NCI-H1694 treated with DMSO at 0.1 percent for 48 hours (cell line): ENCODE measurements around the gene ERICH2.

Experiments used
- DNase-seq: peaks from one replicate; lab custom pipeline; 2025; lab: John Stamatoyannopoulos, UW

The ERICH2 gene

DNA sequence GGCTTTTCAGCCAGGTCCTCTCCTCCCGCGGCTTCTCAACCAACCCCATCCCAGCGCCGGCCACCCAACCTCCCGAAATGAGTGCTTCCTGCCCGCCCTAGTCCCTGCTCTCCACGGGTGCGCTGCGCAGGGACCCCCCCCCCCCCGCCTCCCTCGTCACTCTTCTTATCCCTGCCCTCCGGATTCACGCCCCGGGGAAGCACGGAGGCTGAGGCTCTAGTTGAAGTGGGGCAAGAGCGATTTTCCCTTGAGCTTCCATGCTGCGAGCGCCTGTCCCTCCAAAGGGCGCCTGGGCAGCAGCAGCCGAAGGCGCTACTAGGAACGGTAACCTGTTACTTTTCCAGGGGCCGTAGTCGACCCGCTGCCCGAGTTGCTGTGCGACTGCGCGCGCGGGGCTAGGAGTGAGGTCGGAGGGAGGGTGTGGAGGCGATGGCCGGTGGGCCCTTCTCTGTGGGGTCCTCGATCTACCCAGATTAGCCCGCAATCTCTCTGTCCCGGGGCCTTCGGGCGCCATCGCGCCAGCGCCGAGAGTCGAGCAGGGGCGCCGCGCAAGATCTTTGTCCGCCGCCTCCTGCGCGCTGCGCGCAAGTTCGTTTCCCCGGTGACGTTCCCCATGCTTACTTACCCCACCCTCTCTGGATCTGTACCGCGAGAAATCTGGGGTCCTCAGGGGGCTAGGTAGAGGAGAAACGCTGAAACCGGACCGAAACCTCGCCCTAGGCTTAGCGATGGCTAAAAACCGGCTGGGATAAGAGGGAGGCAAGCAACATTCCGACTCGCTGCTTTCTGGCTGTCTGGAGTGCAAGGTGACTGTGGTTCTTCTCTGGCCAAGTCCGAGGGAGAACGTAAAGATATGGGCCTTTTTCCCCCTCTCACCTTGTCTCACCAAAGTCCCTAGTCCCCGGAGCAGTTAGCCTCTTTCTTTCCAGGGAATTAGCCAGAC is 47.2 kb downstream of the ERICH2 start:
- DNase-seq: peak; percentile 11

DNA sequence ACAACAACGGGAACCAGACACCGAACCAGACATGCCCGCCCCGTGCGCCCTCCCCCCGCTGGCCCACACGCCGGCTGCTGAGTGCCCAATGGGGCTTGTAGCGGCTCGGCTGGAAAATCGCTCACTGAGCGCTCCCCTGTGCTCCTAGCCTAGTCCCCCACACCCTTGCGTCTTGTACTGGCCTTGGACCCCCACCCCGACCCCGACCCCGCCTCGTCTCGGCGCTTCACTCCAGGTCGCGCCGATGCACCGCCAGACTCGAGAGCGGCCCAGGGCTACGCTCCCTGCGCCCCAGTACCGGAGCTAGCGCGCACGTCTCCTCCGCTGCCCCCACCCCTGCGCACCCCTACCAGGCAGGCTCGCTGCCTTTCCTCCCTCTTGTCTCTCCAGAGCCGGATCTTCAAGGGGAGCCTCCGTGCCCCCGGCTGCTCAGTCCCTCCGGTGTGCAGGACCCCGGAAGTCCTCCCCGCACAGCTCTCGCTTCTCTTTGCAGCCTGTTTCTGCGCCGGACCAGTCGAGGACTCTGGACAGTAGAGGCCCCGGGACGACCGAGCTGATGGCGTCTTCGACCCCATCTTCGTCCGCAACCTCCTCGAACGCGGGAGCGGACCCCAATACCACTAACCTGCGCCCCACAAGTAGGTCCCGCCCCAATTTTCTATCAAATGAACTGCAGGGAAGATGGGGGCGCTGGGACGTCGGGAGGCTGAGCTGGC is 48.0 kb downstream of the ERICH2 start:
- DNase-seq: no peak

GRCh38 chr2:170818752-170819470 is 48.7 kb downstream of the ERICH2 start:
- no peak for DNase-seq

GRCh38 chr2:170819680-170820664 is 49.8 kb downstream of the ERICH2 start:
- no peak for DNase-seq

DNA sequence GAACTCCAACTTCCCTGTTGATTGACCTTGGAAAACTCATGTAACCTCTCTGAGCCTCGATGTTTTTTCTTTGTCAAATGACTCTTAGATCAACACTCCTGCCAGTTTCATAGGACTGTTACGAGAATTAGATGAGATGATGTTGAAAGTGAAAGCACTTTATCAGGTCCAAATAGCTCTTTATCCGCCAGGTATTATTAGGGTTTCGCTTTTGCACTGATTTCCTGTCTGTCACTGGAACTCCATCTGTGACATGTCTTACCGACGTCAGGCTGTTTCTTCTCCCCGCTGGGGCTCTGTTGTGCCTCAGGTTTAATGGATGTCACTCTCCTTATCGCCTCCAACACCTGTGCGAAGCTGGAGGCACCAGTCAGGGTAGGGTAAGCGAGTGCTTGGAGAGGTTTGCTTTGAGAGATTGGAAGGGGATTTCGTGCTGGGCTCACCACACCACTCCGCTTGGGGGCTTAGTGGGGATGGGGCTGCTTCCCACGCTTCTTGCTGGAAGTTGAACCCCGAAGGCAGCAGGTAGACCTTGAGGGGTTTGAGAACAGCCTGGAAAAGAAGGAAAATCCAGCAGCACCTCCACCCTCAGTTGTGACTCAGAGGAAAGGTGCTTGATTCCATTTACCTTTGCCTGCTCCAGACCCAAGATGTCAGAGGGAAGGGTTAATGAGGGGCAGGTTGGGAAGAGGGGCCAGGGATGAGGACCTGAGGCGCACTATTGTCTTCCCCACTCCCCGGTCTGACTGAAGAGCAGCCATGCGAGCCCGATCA is 50.8 kb downstream of the ERICH2 start:
- no peak for DNase-seq

DNA sequence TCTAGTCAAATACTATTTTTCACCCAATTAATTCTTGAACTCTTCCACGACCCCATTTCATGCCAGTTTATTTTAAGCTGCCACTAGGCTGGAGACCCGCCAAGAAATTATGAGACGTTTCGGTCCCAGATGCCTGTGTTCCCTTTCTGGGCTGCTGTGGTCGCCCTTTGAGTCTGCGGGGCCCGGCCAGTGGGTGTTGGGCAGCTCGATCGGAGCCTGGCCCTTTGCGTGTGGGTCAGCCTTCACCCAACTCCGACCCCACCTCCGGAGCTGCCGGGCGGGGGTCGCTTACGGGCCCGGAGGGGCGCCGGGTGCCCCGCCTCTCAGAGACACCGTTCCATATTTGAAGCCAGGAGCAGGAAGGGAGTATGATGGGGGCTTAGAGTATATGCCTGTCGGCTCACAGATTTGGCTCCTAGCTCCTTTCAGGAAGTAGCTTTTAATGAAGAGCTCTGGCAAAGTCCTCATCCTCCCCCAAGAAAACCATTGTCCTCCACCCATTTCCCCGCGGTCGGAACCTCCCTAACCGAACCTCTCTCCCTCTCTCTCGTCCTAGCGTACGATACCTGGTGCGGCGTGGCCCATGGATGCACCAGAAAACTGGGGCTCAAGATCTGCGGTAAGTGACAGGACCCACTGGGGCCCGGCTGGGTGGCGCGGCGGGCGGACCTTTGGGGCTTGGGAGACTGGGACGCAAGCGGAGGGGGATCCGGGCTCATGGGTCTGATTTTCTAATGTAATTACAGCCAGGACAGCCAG is 51.5 kb downstream of the ERICH2 start:
- peak; percentile 76 for DNase-seq

GRCh38 chr2:170822290-170823087 is 52.3 kb downstream of the ERICH2 start:
- DNase-seq: no peak

DNA sequence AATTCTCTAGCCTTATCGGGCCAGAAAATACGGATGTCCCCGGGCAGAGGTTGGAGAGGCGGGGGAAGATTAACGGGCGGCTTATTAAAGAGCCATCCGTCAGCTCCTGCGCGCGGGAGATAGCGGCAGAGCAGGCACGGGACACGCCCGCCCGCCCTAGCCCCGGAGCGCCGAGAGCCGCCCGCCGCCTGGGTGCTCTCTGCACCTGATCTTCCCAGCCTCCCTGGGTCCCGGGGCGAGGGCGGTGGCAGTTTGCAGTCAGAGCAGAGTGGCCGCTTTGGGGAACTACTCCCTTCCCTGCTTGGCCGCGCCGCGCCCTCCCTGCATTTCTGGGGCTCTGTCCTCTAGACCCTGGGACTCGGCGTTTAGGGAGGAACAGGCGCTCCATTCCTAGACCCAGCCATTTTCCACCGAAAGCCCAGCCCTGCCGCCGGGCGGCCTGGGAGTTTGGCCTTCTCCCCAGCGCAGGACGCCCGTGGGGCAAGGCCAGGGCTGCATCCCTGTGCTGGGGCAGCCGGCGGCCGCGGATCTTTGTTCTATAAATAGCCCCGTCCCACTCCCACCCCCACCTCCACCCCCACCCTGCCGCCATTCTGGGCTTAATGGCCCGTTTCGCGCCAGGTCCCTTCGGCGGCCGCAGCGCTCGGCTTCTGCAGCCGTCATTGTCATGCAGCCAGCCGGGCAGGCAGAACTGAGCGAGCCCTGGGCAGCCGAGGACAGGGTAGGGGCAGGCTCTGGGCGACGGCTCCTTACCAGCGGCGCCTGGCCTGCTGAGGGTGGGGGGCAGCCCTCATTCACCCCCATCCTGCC is 53.1 kb downstream of the ERICH2 start:
- no peak for DNase-seq

DNA sequence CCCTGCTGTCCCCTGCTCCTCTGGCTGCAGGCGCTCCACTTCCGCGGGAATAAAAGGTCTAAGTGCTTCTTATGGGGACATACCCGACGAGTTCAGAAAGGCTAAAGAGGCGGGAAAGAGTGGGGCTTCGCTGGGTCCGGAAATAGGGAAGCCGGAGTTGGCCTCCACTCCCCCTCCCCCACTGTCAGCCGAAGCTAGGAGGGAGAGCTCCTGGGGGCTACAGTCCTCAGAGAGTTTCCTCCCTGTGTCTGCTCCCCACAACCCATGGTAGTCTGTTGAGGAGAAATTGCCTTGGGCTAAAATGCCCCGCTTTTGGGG is 53.7 kb downstream of the ERICH2 start:
- DNase-seq: no peak

- no peak for DNase-seq
These were observed 54.4 kb downstream of the ERICH2 start for GRCh38 chr2:170824526-170825015.

DNA sequence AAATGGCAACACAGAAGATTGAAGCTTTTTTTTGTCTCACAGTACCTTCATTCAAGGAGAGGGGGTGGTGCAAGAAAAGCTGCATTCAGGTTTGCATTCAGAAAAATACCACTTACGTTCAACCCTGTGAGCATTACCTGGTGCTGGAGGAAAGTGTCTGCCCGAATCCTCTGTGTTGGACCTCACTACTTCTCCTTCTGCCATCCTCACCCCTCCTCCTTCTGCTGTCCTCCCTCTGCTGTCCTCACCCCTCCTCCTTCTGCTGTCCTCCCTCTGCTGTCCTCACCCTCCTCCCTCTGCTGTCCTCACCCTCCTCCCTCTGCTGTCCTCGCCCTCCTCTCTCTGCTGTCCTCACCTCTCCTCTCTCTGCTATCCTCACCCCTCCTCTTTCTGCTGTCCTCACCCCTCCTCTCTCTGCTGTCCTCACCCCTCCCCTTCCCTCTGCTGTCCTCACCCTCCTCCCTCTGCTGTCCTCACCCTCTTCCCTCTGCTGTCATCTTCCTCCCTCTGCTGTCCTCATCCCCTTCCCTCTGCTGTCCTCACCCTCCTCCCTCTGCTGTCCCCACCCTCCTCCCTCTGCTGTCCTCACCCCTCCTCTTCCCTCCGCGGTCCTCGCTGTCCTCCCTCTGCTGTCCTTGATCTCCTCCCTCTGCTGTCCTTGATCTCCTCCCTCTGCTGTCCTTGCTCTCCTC is 57.8 kb downstream of the ERICH2 start:
- no peak for DNase-seq

DNA sequence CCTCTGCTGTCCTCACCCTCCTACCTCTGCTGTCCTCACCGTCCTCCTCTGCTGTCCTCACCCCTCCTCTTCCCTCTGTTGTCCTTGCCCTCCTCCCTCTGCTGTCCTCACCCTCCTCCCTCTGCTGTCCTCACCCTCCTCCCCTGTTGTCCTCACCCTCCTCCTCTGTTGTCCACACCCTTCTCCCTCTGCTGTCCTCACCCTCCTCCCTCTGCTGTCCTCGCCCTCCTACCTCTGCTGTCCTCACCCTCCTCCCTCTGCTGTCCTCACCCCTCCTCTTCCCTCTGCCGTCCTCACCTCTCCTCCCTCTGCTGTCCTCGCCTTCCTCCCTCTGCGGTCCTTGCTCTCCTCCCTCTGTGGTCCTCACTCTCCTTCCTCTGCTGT is 58.3 kb downstream of the ERICH2 start:
- DNase-seq: no peak

- no peak for DNase-seq
These were observed 58.9 kb downstream of the ERICH2 start for GRCh38 chr2:170829036-170829435.

- no peak for DNase-seq
These were observed 60.0 kb downstream of the ERICH2 start for GRCh38 chr2:170830166-170830565.

- no peak for DNase-seq
These were observed 60.9 kb downstream of the ERICH2 start for GRCh38 chr2:170831115-170831514.

DNA sequence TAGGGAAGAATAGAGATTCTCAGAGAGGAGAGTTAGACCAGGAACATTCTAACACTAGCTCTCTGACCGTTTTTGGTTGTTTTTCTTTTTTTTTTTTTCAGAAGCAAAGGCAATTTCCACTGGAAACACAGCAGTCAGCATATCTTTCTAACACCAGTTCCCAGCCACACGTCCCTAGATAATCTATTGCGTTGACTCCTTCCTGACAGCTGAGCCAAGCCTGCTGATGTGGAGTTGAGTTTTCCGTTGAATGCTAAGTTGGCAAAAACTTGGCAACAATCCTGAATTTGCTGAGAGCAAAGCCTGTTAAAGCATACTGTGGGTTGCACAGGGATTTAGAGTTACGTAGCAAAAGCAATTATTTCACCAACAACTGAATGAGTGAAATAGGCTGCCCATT is 65.8 kb downstream of the ERICH2 start:
- no peak for DNase-seq

DNA sequence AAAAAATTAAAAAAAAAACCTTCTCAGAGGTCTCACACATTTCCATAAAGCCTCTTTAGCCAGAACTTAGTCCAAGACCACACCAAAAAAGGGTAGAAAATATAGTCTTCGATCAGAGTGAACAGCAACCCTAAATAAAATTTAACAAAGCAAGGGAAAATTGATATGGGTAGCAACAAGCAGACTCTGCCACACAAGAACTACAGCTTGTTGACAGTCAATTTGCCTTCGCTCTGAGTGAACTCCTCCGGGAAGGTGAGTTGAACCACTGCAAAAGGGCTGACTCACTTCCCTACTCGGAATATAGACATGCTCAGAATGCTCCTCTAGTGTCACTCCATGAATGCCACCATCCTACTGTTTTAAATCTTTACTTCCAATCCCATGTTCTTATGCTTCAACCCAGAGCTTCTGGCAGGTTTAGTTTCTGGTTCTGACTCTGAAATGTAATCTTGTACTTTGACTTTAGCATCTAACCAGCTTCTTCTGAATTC is 70.6 kb downstream of the ERICH2 start:
- no peak for DNase-seq
